ENCODE data around the gene HORMAD2.

Gene HORMAD2

GRCh38 chr22:30175690-30176288, 95.5 kb downstream of the HORMAD2 start:
- TF ChIP-seq TOX (CRISPR knock-in tag; IDR thresholded peaks at IDR 0.05; ENCODE audit: borderline replicate concordance) (no peak), GLIS3 (CRISPR knock-in tag; IDR thresholded peaks at IDR 0.05) (no peak), PPARA (CRISPR knock-in tag; IDR thresholded peaks at IDR 0.05; ENCODE audit: borderline replicate concordance) (no peak), OSR1 (CRISPR knock-in tag; IDR thresholded peaks at IDR 0.05) (no peak), ZNF8 (CRISPR knock-in tag; IDR thresholded peaks at IDR 0.05) (no peak), ARNTL (CRISPR knock-in tag; IDR thresholded peaks at IDR 0.05; ENCODE audit: borderline replicate concordance, low read depth) (no peak)
- no peak for ATAC-seq

- ATAC-seq: no peak
- TF ChIP-seq POU6F1 (CRISPR knock-in tag; IDR thresholded peaks at IDR 0.05; ENCODE audit: borderline replicate concordance, low read depth) (no peak), ZFP30 (CRISPR knock-in tag; IDR thresholded peaks at IDR 0.05) (no peak), ARNTL (CRISPR knock-in tag; IDR thresholded peaks at IDR 0.05; ENCODE audit: borderline replicate concordance, low read depth) (no peak), GLIS3 (CRISPR knock-in tag; IDR thresholded peaks at IDR 0.05) (no peak), ISL1 (CRISPR knock-in tag; IDR thresholded peaks at IDR 0.05) (no peak), ZFP3 (CRISPR knock-in tag; IDR thresholded peaks at IDR 0.05) (no peak)
These were observed 96.2 kb downstream of the HORMAD2 start for GRCh38 chr22:30176431-30176830.

- peak; percentile 44; the same call in 1 of the 3 replicates for ATAC-seq
- TF ChIP-seq RARB (CRISPR knock-in tag; IDR thresholded peaks at IDR 0.05): no peak
These were observed 98.2 kb downstream of the HORMAD2 start for GRCh38 chr22:30178181-30179126.

- TF ChIP-seq ZNF8 (CRISPR knock-in tag; IDR thresholded peaks at IDR 0.05) (no peak), ESRRG (CRISPR knock-in tag; IDR thresholded peaks at IDR 0.05) (no peak), RARB (CRISPR knock-in tag; IDR thresholded peaks at IDR 0.05) (no peak), PATZ1 (CRISPR knock-in tag; IDR thresholded peaks at IDR 0.05; ENCODE audit: borderline replicate concordance) (no peak), SNAI2 (CRISPR knock-in tag; IDR thresholded peaks at IDR 0.05) (no peak), ARNTL (CRISPR knock-in tag; IDR thresholded peaks at IDR 0.05; ENCODE audit: borderline replicate concordance, low read depth) (no peak), TCF4 (CRISPR knock-in tag; IDR thresholded peaks at IDR 0.05; ENCODE audit: borderline replicate concordance) (no peak), TOX (CRISPR knock-in tag; IDR thresholded peaks at IDR 0.05; ENCODE audit: borderline replicate concordance) (no peak), CSDC2 (CRISPR knock-in tag; IDR thresholded peaks at IDR 0.05) (no peak), GLIS3 (CRISPR knock-in tag; IDR thresholded peaks at IDR 0.05) (no peak), ZFP30 (CRISPR knock-in tag; IDR thresholded peaks at IDR 0.05) (no peak), ZC3H10 (CRISPR knock-in tag; IDR thresholded peaks at IDR 0.05) (no peak)
- ATAC-seq: no peak
These were observed 100.4 kb downstream of the HORMAD2 start for GRCh38 chr22:30180616-30181015.

GRCh38 chr22:30181459-30182349, 101.4 kb downstream of the HORMAD2 start:
- no peak for TF ChIP-seq TSHZ2 (CRISPR knock-in tag; IDR thresholded peaks at IDR 0.05)
- no peak for TF ChIP-seq PATZ1 (CRISPR knock-in tag; IDR thresholded peaks at IDR 0.05; ENCODE audit: borderline replicate concordance)
- no peak for ATAC-seq
